Cerebellar cortex (tissue), 1 donor: ENCODE results near the gene LOXL3.

Experiments
- DNase-seq: peaks from one replicate; pipeline ENCODE4 v3.0.0-alpha.2; 2015; ENCODE audit warnings: low spot score

Gene LOXL3

GRCh38 chr2:74526649-74527230, 27.0 kb downstream of the LOXL3 start:
- DNase-seq, result no peak

- peak; percentile 69 for DNase-seq
These were observed 27.8 kb downstream of the LOXL3 start, which contains the start of gene DQX1 for GRCh38 chr2:74525717-74526648. TSS of gene DQX1 (minus strand) at chr2:74526231. CDS start at chr2:74525729, 502 bp downstream.

GRCh38 chr2:74524955-74525716, 28.6 kb downstream of the LOXL3 start:
- DNase-seq, result no peak

- no peak for DNase-seq
These were observed 29.7 kb downstream of the LOXL3 start for GRCh38 chr2:74524005-74524404.

- DNase-seq, result no peak
These were observed 31.2 kb downstream of the LOXL3 start for GRCh38 chr2:74522516-74522915.

GRCh38 chr2:74516650-74517049, 37.1 kb downstream of the LOXL3 start:
- no peak for DNase-seq

GRCh38 chr2:74515981-74516633, 37.6 kb downstream of the LOXL3 start:
- peak; percentile 22 for DNase-seq

- no peak for DNase-seq
These were observed 38.3 kb downstream of the LOXL3 start for GRCh38 chr2:74515271-74515980.

GRCh38 chr2:74514368-74515270, 39.1 kb downstream of the LOXL3 start, which contains the start of gene TLX2:
TSS of gene TLX2 (plus strand) at chr2:74514450. CDS start at chr2:74514807, 357 bp downstream.
- no peak for DNase-seq

GRCh38 chr2:74513605-74514367, 40.0 kb downstream of the LOXL3 start:
- DNase-seq, result no peak

- no peak for DNase-seq
These were observed 40.8 kb downstream of the LOXL3 start for GRCh38 chr2:74512744-74513604.

GRCh38 chr2:74511104-74511989, 42.4 kb downstream of the LOXL3 start:
- DNase-seq, result no peak

- DNase-seq, result no peak
These were observed 43.5 kb downstream of the LOXL3 start for GRCh38 chr2:74510272-74510671.

- peak; percentile 48 for DNase-seq
These were observed 45.7 kb downstream of the LOXL3 start for GRCh38 chr2:74507926-74508520.

- DNase-seq, result peak; percentile 99
These were observed 46.4 kb downstream of the LOXL3 start, which contains the start of gene PCGF1 for GRCh38 chr2:74507145-74507925. TSS of gene PCGF1 (minus strand) at chr2:74507695. CDS start at chr2:74507668, 27 bp downstream.
